HG03135 (cell line): ENCODE measurements around the gene HYI.
"Not testable (repeated sequence)": the region's sequence is repeated elsewhere in the genome, so short reads cannot be mapped to it uniquely, and the experiment has no call there.

Experiments used
- ATAC-seq: cut with Tn5 transposase; IDR thresholded peaks from one replicate; pipeline ENCODE4 v1.9.1; 2021; ENCODE audit warnings: mild to moderate bottlenecking, moderate library complexity; ENCODE audit not compliant: unreplicated experiment

HYI gene

GRCh38 chr1:43453442-43454269 lies at the start of gene HYI:
Gene HYI, minus strand, starts transcription at chr1:43453931. Its CDS starts 138 bp downstream, at chr1:43453793.
- ATAC-seq, result no peak

- ATAC-seq, result not testable (repeated sequence)
These were observed 48.1 kb upstream of the HYI start for GRCh38 chr1:43501806-43502205.

DNA sequence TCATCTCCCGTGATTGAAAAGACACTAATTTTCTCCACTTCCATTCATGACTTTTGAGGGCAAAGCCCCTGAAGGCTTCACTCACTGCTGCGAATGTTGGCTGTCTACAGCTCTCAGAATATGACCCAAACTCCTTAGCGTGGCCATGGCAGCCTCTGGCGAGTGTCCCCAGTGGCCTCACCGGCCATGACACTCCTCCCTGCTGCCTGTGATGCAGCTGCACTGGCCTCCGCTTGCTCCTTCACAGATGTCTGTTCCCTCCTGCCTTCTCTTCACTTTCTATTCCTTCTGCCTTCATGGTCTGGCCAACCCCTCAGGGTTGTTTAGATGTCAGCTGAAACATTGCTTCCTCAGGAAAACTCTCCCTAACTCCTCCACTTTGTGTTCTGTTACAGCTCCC lies 46.2 kb upstream of the HYI start:
- ATAC-seq, result no peak

GRCh38 chr1:43495204-43495603 lies 41.5 kb upstream of the HYI start:
- no peak for ATAC-seq

DNA sequence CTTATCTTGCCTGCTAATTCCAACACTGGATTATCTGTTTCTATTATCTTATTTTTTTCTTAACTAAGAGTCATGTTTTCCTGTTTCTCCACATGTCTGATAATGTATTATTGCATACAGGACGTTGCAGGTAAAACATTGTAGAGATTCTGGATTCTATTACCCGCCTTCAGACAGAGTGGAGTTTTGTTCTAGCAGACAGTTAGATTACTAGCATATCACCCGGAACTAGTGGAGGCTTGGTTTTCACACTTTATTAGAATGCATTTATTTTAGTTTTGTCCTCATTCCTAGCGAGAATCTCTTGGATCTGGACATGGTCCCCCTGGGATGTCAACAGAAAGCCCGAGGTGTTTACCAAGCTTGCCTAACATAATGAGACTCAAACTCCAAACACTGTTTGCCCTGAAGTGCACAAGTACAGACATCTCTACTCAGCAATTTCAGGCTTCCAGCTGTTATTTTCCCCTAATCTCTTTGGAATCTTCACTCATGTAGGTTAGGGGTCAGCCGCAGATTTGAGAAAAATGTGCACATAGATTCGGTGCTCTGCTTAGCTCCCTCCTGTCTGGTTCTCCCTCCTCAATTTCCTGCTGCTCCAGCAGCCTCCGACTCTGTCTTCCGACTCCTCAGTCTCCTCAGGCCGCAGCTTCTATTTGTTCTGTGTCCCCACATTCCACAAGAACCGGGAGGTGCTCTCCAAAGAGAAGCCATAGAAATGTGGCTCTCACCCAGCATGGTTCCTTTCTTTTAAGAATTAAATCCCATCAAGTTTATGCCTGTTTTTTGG lies 40.1 kb upstream of the HYI start:
- no peak for ATAC-seq

- ATAC-seq, result no peak
These were observed 39.1 kb upstream of the HYI start for GRCh38 chr1:43492826-43493225.

DNA sequence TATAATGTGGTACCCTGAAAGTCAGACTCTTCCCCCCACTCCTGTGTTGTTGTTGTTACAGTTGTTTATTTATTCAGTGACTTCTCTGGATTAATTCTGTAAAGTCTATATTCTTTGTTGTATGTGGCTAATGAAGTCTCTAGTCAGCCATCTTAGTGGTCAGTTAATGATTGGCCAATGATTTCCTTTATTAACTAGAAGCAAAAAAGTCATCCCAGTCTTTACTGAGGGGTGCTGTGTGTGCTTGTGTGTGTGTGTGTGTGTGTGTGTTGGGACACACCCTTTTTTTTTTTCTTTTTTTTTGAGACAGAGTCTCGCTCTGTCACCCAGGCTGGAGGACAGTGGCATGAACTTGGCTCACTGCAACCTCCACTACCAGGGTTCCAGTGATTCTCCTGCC lies 37.3 kb upstream of the HYI start:
- ATAC-seq, result no peak

DNA sequence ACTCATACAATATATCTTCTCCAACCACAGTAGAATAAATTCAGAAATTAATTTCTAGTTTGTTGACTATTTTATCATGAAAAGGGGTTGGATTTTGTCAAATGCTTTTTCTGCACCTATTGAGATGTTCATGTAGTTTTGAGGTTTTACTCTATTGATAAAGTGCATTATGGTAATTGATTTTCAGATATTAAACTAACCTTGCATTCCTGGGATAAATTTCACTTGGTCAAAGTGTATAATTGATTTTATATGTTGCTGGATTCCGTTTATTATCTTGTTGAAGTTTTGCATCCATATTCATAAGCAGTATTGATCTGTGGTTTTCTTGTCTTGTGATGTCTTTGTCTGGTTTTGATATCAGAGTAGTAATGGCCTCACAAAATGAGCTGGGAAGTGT lies 34.4 kb upstream of the HYI start:
- no peak for ATAC-seq

DNA sequence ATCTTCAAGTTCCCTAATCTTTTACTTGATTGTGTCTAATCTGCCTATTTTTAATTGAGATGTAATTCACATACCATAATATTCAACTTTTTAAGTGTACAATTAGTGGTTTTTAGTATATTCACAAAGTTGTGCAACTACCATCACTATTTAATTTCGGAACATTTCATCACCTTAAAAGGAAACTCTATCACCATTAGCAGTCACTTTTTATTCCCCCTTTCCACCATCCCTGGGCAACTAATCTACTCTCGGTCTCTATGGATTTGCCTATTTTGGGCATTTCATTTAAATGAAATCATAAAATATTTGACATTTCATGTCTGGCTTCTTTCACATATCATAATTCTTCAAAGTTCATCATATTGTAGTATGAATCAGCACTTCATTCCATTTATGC lies 30.6 kb upstream of the HYI start:
- no peak for ATAC-seq

- no peak for ATAC-seq
These were observed 28.5 kb upstream of the HYI start for GRCh38 chr1:43482215-43482614.

DNA sequence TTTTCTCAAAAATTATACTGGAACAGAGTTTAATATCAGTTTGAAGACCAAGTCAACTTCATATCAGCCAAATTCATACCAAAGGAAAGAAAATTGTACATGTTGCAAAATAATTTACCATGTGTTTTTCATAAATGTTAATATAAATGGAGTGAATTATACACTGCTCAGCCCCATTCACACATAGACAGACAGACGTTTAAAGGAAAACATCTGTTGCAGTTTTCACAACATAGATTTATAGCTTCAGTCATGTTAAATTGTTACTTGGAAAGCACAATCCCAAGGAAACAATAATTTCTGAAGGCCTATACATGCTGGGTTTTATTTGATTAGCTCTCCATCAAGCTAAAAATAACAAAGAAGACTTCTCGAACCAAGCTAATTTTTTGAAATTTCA lies 27.8 kb upstream of the HYI start:
- no peak for ATAC-seq

DNA sequence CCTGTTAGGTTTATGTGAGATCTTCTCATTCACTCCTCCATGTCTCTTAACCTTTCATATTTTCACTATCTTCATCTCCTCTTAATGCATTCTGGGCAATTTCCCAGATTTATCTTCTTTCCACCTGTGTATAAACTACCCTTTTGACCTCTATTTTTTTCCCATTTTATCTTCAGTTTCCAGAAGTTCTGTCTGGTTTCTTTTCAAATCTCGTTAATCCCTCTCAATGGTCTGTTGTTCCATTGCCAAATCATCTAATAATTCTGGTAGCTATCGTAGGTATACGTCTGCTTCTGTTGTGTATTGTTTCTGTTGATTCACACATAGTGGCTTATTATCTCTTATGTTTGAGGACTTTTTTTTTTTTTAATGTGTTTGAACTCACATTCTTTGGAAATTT lies 25.7 kb upstream of the HYI start:
- ATAC-seq, result no peak

DNA sequence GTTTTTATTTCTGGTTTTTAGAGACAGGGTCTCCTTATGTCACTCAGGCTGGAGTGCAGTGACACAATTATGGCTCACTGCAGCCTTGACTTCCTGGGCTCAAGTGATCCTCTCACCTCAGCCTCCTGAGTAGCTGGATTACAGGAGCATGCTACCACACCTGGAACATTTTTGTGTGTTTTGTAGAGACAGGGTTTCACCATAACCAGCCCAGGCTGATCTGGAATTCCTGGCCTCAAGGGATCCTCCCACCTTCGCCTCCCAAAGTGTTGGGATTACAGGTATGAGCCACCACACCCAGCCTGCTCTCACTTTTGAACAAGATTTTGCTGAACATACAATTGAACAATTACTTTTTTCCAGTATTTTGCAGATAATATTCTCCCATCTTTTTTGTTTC lies 24.0 kb upstream of the HYI start:
- ATAC-seq, result no peak

DNA sequence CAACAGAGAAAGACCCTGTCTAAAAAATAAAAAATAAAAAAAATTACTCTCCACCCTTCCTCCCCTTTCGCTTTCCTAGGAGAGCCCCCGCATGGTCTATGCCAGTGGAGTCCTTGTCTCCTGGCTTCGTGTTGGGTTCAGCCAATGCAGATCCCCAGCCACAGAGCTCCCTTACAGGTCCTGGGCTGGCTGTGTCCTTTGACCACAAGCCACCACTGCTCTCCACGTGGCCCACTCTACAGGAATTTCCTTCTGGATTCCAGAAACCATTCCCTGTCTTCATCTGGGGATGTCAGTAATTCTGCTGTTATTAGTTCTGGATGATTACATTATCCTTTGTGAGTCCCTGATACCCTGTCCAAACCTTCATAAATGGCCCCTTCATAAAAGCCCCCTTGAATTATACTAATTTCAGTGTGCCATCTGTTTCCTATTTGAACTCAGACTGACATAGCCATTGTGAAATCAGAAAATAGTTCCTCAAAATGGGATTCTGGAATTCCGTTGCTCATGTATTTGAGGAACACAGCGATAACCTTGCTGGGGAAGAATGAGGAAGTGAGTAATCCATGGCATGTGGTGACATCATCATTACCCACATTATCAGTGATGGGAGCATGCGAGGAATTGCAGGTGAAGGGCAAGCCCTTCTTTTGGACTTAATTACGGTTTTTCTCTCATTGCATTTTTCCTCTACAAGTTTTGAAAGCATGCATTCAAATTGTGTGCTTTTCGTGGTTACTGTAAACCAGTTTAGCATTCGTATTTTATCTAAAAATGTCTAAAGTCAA lies 22.1 kb upstream of the HYI start:
- not testable (repeated sequence) for ATAC-seq

- ATAC-seq, result no peak
These were observed 19.7 kb upstream of the HYI start for GRCh38 chr1:43473463-43473862.

DNA sequence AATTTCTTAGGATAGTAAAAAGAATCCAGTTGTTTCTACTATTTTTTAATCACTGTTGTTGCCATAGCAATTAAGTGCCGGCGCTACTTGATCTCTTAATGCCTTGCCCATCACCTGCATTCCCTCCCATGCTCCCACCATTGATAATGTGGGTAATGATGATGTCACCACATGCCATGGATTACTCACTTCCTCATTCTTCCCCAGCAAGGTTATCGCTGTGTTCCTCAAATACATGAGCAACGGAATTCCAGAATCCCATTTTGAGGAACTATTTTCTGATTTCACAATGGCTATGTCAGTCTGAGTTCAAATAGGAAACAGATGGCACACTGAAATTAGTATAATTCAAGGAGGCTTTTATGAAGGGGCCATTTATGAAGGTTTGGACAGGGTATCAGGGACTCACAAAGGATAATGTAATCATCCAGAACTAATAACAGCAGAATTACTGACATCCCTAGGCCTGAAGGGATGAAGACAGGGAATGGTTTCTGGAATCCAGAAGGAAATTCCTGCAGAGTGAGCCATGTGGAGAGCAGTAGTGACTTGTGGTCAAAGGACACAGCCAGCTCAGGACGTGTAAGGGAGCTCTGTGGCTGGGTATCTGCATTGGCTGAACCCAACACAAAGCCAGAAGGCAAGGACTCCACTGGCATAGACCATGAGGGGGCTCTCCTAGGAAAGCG lies 18.9 kb upstream of the HYI start:
- ATAC-seq, result not testable (repeated sequence)

GRCh38 chr1:43472087-43472462 lies 18.3 kb upstream of the HYI start:
- ATAC-seq, result no peak

GRCh38 chr1:43469932-43470331 lies 16.2 kb upstream of the HYI start:
- ATAC-seq, result no peak

DNA sequence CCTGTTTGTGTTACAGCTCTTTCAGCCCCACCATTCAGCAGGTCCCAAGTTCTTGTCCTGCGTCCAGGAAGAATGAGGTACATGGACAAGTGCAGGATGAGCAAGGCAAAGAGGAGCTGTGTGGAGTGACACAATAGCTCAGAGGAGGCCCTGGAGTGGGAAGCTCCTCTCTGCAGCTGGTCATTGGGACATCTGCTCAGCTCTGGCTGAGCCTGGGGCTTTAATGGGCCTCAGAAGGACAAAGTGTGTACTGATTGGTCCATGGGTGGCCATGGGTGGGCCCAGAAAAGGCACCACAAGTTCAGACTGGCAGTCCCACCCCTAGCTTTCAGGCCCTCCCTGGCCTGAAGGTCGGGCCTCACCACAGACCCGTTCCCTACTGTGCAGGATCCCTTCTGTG lies 14.7 kb upstream of the HYI start:
- no peak for ATAC-seq

DNA sequence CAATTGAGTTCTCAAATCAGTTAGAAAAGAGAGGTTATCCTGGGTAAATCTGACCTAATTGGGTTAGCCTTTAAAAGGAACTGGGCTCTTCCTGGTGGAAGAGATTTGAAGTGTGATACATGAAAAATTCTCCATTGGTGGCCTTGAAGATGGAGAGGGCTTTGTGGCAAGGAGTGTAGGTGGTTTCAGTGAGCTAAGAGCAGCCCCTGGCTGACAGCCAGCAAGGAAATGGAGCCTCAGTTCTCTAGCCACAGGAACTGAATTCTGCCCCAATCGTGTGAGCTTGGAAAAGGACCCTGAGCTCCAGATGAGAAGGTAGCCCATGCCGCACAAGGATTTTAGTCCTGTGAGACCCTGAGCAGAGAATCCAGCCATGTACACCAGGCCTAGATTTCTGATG lies 12.7 kb upstream of the HYI start:
- ATAC-seq, result no peak

GRCh38 chr1:43465505-43466067 lies 11.9 kb upstream of the HYI start:
- ATAC-seq, result no peak
